HL-60 (cell line): Measurements from ENCODE around the gene UBA5.

Experiments
- CTCF ChIP-seq: IDR thresholded peaks from one replicate; pipeline ENCODE4 v1.5.1; 2011; ENCODE audit warnings: low read length, control low read depth, inconsistent platforms; ENCODE audit not compliant: insufficient read depth
- GABPA ChIP-seq: IDR thresholded peaks from 2 replicates; pipeline ENCODE4 v1.6.1; 2012; ENCODE audit warnings: low read depth
- POLR2AphosphoS5 ChIP-seq: IDR thresholded peaks from 2 replicates; pipeline ENCODE4 v1.6.1; 2012; ENCODE audit warnings: low read depth
- REST ChIP-seq: IDR thresholded peaks from 2 replicates; pipeline ENCODE4 v1.6.1; 2012; ENCODE audit warnings: low read depth; ENCODE audit not compliant: insufficient replicate concordance
- SPI1 ChIP-seq: IDR thresholded peaks from 2 replicates; pipeline ENCODE4 v1.6.1; 2012; ENCODE audit warnings: low read depth, mild to moderate bottlenecking, borderline replicate concordance

GRCh38 chr3:132615881-132616280, 44.2 kb upstream of the UBA5 start:
- TF ChIP-seq CTCF, result no peak
- no peak for TF ChIP-seq SPI1
- no peak for TF ChIP-seq POLR2AphosphoS5
- TF ChIP-seq REST, result no peak
- TF ChIP-seq GABPA, result no peak
